Endometrial microvascular endothelial cells (primary cell): Measurements from ENCODE around the gene DAZL. TPM values are rescaled to one million over a fixed set of nuclear protein-coding genes. Genes with fewer than 3 reads are reported as not detected.

ENCODE experiments used
- in situ Hi-C: cut with HindIII; loops from 2 replicates; pipeline ENCODE4 v1.10.0; 2017; ENCODE audit warnings: low sequenced_read_pairs, low pct_unique_long_range_greater_than_20kb; ENCODE audit errors: inconsistent ontology term
- total RNA-seq: library from RNA; depleted of rRNA; stranded (reverse); fragments of >200 nt; gene quantifications from one replicate; pipeline ENCODE4 v1.2.3, GENCODE V29; 2015; ENCODE audit errors: inconsistent ontology term

The DAZL gene
- total RNA-seq, 1 donor from 2014 or later, result not detected

GRCh38 chr3:16600780-16601536 is 4.3 kb downstream of the DAZL start:
- in situ Hi-C loops, result no loop called here

- in situ Hi-C loops, result no loop called here
Measured at GRCh38 chr3:16599694-16600093, 5.5 kb downstream of the DAZL start.

GRCh38 chr3:16596352-16597032 is 8.7 kb downstream of the DAZL start:
- in situ Hi-C loops, result no loop called here

- in situ Hi-C loops, result no loop called here
Measured at GRCh38 chr3:16595778-16596177, 9.4 kb downstream of the DAZL start.

GRCh38 chr3:16589867-16590624 is 15.2 kb downstream of the DAZL start:
- in situ Hi-C loops, result no loop called here

GRCh38 chr3:16589120-16589519 is 16.1 kb downstream of the DAZL start:
- in situ Hi-C loops, result no loop called here

GRCh38 chr3:16587681-16588060 is 17.6 kb downstream of the DAZL start:
- in situ Hi-C loops, result no loop called here

GRCh38 chr3:16587047-16587680 is 18.1 kb downstream of the DAZL start:
- in situ Hi-C loops, result no loop called here

- in situ Hi-C loops, result no loop called here
Measured at GRCh38 chr3:16584880-16585279, 20.3 kb downstream of the DAZL start.

- in situ Hi-C loops, result no loop called here
Measured at GRCh38 chr3:16583551-16583950, 21.7 kb downstream of the DAZL start.

- in situ Hi-C loops, result no loop called here
Measured at GRCh38 chr3:16570113-16570512, 35.1 kb downstream of the DAZL start.

GRCh38 chr3:16568532-16568931 is 36.7 kb downstream of the DAZL start:
- in situ Hi-C loops, result no loop called here

- in situ Hi-C loops, result no loop called here
Measured at GRCh38 chr3:16568115-16568514, 37.1 kb downstream of the DAZL start.

GRCh38 chr3:16559653-16560365 is 45.4 kb downstream of the DAZL start:
- in situ Hi-C loops, result no loop called here

GRCh38 chr3:16554126-16554525 is 51.1 kb downstream of the DAZL start:
- in situ Hi-C loops, result no loop called here

- in situ Hi-C loops, result no loop called here
Measured at GRCh38 chr3:16552757-16553156, 52.5 kb downstream of the DAZL start.

GRCh38 chr3:16551342-16551976 is 53.8 kb downstream of the DAZL start:
- in situ Hi-C loops, result no loop called here

- in situ Hi-C loops, result no loop called here
Measured at GRCh38 chr3:16550676-16551341, 54.4 kb downstream of the DAZL start.
